ENCODE data around the gene EIF3C. TPM values are rescaled to one million over a fixed set of nuclear protein-coding genes. Genes with fewer than 3 reads are reported as not detected.

Gene EIF3C
- total and polyA plus RNA-seq, 4 donors = 114 to 212 (median 164) TPM

Small RNA genes lying within 50 kb of the gene (small RNA-seq; reads per million reads assigned to genes)
- gene MIR6862-2 = not detected

Other genes with a start within 250 kb of the EIF3C start
- gene NPIPB7, start 239.1 kb upstream of the EIF3C start, total RNA-seq = not detected
- gene NPIPB7, start 239.1 kb upstream of the EIF3C start, polyA plus RNA-seq = not detected
- gene CLN3, start 219.4 kb upstream of the EIF3C start, total RNA-seq = 10 to 100 TPM; 16.1 to 16.3 TPM
- 10 to 100 TPM; 22.3 to 23.6 TPM for gene CLN3, start 219.4 kb upstream of the EIF3C start, polyA plus RNA-seq
- 1 to 10 TPM; 1.3 to 1.5 TPM for gene APOBR, start 216.8 kb upstream of the EIF3C start, total RNA-seq
- gene APOBR, start 216.8 kb upstream of the EIF3C start, polyA plus RNA-seq = 1 to 10 TPM in 1 of 2 donors, under 1 TPM in 1; 0.28 to 1.4 TPM
- 1 to 10 TPM in 1 of 2 donors, under 1 TPM in 1; 0.33 to 2.5 TPM for gene IL27, start 204.6 kb upstream of the EIF3C start, total RNA-seq
- 1 to 10 TPM; 2.2 to 4.1 TPM for gene IL27, start 204.6 kb upstream of the EIF3C start, polyA plus RNA-seq
- 10 to 100 TPM; 10.9 to 16.1 TPM for gene NUPR1, start 172.5 kb upstream of the EIF3C start, total RNA-seq
- 100 to 1,000 TPM; 109 to 305 TPM for gene NUPR1, start 172.5 kb upstream of the EIF3C start, polyA plus RNA-seq
- gene SGF29, start 157.5 kb upstream of the EIF3C start, total RNA-seq = 10 to 100 TPM in 1 of 2 donors, 1 to 10 TPM in 1; 6.5 to 11.5 TPM
- gene SGF29, start 157.5 kb upstream of the EIF3C start, polyA plus RNA-seq = 10 to 100 TPM in 1 of 2 donors, 1 to 10 TPM in 1; 9.4 to 18.1 TPM
- 10 to 100 TPM in 1 of 2 donors, 1 to 10 TPM in 1; 1.6 to 19.2 TPM for gene SULT1A2, start 114.4 kb upstream of the EIF3C start, total RNA-seq
- 10 to 100 TPM; 10.6 to 29.4 TPM for gene SULT1A2, start 114.4 kb upstream of the EIF3C start, polyA plus RNA-seq
- gene SULT1A1, start 101.4 kb upstream of the EIF3C start, total RNA-seq = 10 to 100 TPM; 25.3 to 94.5 TPM
- 100 to 1,000 TPM; 110 to 143 TPM for gene SULT1A1, start 101.4 kb upstream of the EIF3C start, polyA plus RNA-seq
- gene NPIPB8, start 73.4 kb upstream of the EIF3C start, total RNA-seq = under 1 TPM in 1 of 2 donors, not detected in 1; 0.08 TPM
- gene NPIPB8, start 73.4 kb upstream of the EIF3C start, polyA plus RNA-seq = under 1 TPM in 1 of 2 donors, not detected in 1; 0.53 TPM
- 1 to 10 TPM in 1 of 2 donors, under 1 TPM in 1; 0.98 to 7.0 TPM for gene NPIPB9, start 40.3 kb downstream of the EIF3C start, total RNA-seq
- under 1 TPM; 0.06 to 0.83 TPM for gene NPIPB9, start 40.3 kb downstream of the EIF3C start, polyA plus RNA-seq
- 10 to 100 TPM; 37.0 to 40.7 TPM for gene ATXN2L, start 111.5 kb downstream of the EIF3C start, total RNA-seq
- 10 to 100 TPM; 23.1 to 28.7 TPM for gene ATXN2L, start 111.5 kb downstream of the EIF3C start, polyA plus RNA-seq
- gene TUFM, start 134.9 kb downstream of the EIF3C start, total RNA-seq = 10 to 100 TPM; 90.4 to 96.0 TPM
- gene TUFM, start 134.9 kb downstream of the EIF3C start, polyA plus RNA-seq = 100 to 1,000 TPM; 177 to 191 TPM
- gene SH2B1, start 152.4 kb downstream of the EIF3C start, total RNA-seq = 10 to 100 TPM in 1 of 2 donors, 1 to 10 TPM in 1; 8.3 to 10.5 TPM
- 10 to 100 TPM in 1 of 2 donors, 1 to 10 TPM in 1; 4.9 to 13.0 TPM for gene SH2B1, start 152.4 kb downstream of the EIF3C start, polyA plus RNA-seq
- gene ATP2A1, start 167.0 kb downstream of the EIF3C start, total RNA-seq = under 1 TPM; 0.09 to 0.17 TPM
- gene ATP2A1, start 167.0 kb downstream of the EIF3C start, polyA plus RNA-seq = under 1 TPM; 0.07 to 0.23 TPM
- 10 to 100 TPM in 1 of 2 donors, 1 to 10 TPM in 1; 7.5 to 16.1 TPM for gene RABEP2, start 213.8 kb downstream of the EIF3C start, total RNA-seq
- gene RABEP2, start 213.8 kb downstream of the EIF3C start, polyA plus RNA-seq = 1 to 10 TPM; 3.0 to 9.1 TPM
- 1 to 10 TPM in 1 of 2 donors, under 1 TPM in 1; 0.17 to 1.2 TPM for gene CD19, start 220.5 kb downstream of the EIF3C start, total RNA-seq
- gene CD19, start 220.5 kb downstream of the EIF3C start, polyA plus RNA-seq = under 1 TPM; 0.08 to 0.82 TPM
- gene NFATC2IP, start 239.5 kb downstream of the EIF3C start, total RNA-seq = 10 to 100 TPM; 16.7 to 17.6 TPM
- 1 to 10 TPM; 5.8 to 7.1 TPM for gene NFATC2IP, start 239.5 kb downstream of the EIF3C start, polyA plus RNA-seq

Data from liver (tissue), 5 donors.